OCI-LY7 (cell line): ENCODE results near the gene MFAP4.

Experiments
- CTCF ChIP-seq: fragments of 200-600 bp; sonication (generic); conservative IDR thresholded peaks from 2 replicates; pipeline ENCODE4 v1.5.1; 2014; ENCODE audit warnings: mild to moderate bottlenecking, antibody characterized with exemption, low read length, moderate library complexity, mixed read lengths
- EZH2phosphoT487 ChIP-seq: fragments of 200-600 bp; sonication (generic); IDR thresholded peaks from 2 replicates; pipeline ENCODE4 v1.6.1; 2018; ENCODE audit warnings: low read depth, borderline replicate concordance, mild to moderate bottlenecking, mixed run types, antibody characterized with exemption, low read length, moderate library complexity, mixed read lengths

GRCh38 chr17:19360772-19361171, 26.2 kb downstream of the MFAP4 start:
- TF ChIP-seq CTCF = no peak
- TF ChIP-seq EZH2phosphoT487 = no peak
